Ishikawa (cell line): ENCODE measurements around the gene SIAE.

Experiments used
- CEBPB ChIP-seq: IDR thresholded peaks from 2 replicates; pipeline ENCODE4 v1.6.1; 2012
- EP300 ChIP-seq: IDR thresholded peaks from 2 replicates; pipeline ENCODE4 v1.6.1; 2012; ENCODE audit warnings: borderline replicate concordance
- FOXM1 ChIP-seq: IDR thresholded peaks from 2 replicates; pipeline ENCODE4 v1.6.1; 2012; ENCODE audit warnings: low read depth, borderline replicate concordance
- MAX ChIP-seq: IDR thresholded peaks from 2 replicates; pipeline ENCODE4 v1.6.1; 2012
- NFIC ChIP-seq: IDR thresholded peaks from 2 replicates; pipeline ENCODE4 v1.6.1; 2012
- TAF1 ChIP-seq: IDR thresholded peaks from 2 replicates; pipeline ENCODE4 v1.6.1; 2012; ENCODE audit warnings: low read depth, mild to moderate bottlenecking
- TCF12 ChIP-seq: IDR thresholded peaks from 2 replicates; pipeline ENCODE4 v1.6.1; 2012; ENCODE audit warnings: low read depth
- TEAD4 ChIP-seq: IDR thresholded peaks from 2 replicates; pipeline ENCODE4 v1.6.1; 2012
- TF ChIP-seq, protein P1 (sequence below): IDR thresholded peaks from 2 replicates; pipeline ENCODE4 v1.6.1; 2012; ENCODE audit warnings: low read depth, mild to moderate bottlenecking

- TF ChIP-seq MAX: no peak
- TF ChIP-seq, protein P1, sequence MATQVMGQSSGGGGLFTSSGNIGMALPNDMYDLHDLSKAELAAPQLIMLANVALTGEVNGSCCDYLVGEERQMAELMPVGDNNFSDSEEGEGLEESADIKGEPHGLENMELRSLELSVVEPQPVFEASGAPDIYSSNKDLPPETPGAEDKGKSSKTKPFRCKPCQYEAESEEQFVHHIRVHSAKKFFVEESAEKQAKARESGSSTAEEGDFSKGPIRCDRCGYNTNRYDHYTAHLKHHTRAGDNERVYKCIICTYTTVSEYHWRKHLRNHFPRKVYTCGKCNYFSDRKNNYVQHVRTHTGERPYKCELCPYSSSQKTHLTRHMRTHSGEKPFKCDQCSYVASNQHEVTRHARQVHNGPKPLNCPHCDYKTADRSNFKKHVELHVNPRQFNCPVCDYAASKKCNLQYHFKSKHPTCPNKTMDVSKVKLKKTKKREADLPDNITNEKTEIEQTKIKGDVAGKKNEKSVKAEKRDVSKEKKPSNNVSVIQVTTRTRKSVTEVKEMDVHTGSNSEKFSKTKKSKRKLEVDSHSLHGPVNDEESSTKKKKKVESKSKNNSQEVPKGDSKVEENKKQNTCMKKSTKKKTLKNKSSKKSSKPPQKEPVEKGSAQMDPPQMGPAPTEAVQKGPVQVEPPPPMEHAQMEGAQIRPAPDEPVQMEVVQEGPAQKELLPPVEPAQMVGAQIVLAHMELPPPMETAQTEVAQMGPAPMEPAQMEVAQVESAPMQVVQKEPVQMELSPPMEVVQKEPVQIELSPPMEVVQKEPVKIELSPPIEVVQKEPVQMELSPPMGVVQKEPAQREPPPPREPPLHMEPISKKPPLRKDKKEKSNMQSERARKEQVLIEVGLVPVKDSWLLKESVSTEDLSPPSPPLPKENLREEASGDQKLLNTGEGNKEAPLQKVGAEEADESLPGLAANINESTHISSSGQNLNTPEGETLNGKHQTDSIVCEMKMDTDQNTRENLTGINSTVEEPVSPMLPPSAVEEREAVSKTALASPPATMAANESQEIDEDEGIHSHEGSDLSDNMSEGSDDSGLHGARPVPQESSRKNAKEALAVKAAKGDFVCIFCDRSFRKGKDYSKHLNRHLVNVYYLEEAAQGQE: no peak
- TF ChIP-seq FOXM1: no peak
- TF ChIP-seq EP300: no peak
- no peak for TF ChIP-seq CEBPB
- TF ChIP-seq TCF12: no peak
- no peak for TF ChIP-seq NFIC
- no peak for TF ChIP-seq TEAD4
- TF ChIP-seq TAF1: no peak
These were observed 62.5 kb downstream of the SIAE start, which contains the start of gene PANX3 for GRCh38 chr11:124611064-124611463.
